GM08714 (cell line): ENCODE results near the gene SLC12A7.

Experiments
- H3K4me3 ChIP-seq: fragments of 200-500 bp; sonication (Bioruptor generic); 2 replicates; pipeline ENCODE4 v1.5.1; 2014; ENCODE audit warnings: mild to moderate bottlenecking, low read length, inconsistent platforms
- ZNF274 ChIP-seq: IDR thresholded peaks from 2 replicates; pipeline ENCODE4 v1.6.1; 2012; ENCODE audit warnings: mild to moderate bottlenecking, low read depth, low read length

SLC12A7 gene

DNA sequence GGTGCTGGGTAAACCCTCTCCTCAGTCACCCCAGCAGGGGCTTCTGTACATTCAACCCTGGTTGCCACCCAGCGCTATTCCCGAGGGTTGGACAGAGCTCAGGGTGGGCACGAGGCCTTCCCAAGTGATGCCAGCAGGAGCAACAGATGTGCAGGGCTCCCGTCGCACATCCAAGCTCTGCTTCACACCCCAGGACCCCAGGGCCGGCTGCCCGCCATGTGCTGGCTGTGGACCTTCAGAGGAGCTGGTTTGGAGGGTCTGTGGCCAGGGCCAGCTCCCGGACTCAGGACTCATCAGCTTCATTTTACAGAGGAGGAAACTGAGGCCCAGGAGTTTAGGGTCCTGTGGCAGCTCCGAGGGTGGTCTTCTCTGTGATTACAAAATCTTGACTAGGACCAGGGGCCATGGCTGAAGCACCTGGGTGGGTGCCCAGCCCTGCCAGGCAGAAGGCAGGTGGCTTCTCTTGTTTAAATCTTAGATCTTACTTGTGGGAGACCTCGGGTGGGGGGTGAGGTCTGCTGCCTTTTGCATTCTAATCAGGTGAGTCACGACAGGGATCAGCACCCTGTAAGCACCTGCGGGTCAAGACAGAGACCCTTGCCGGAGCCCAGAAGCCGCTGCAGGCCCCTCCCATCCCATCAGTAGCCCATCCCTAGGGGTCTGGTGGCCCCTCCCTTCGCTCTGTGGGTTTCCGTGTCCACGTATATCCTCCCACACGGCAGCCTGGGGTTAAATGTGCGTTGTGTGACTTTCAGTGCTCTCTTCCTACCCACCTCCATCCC is 2.1 kb upstream of the SLC12A7 start:
- no peak overlapping the region for H3K4me3 ChIP-seq
- TF ChIP-seq ZNF274, result no peak

- TF ChIP-seq ZNF274, result no peak
These were observed 1.4 kb upstream of the SLC12A7 start for GRCh38 chr5:1113332-1113690.

GRCh38 chr5:1112596-1113331 is 901 bp upstream of the SLC12A7 start:
- no peak for TF ChIP-seq ZNF274
- no peak overlapping the region for H3K4me3 ChIP-seq

More at GRCh38 chr5:1113332-1113690, 1.4 kb upstream of the SLC12A7 start:
- H3K4me3 ChIP-seq, result no peak overlapping the region

DNA sequence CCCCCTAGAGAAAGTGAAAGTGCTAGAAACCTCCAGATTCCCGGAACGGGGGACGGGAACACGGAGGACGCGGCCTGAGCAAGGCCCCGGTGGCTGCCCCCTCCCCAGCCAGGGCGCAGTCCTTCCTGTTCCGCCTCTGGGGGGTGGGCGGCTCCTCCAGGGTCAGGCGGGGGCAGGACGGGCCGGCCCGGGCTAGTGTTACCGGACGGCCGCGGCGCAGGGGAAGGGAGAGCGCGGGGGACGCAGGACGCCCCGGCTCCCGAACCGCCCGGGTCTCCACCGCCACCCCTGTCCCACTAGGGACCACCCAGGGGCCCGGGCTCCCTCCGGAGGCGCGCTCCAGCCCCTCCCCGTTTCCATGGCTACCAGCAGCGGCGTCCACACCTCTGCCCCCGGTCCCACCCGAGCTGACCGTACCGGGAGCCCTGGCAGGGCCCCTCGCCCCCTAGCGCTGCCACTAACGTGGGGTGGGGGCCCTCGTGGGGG is 579 bp downstream of the SLC12A7 start:
- no peak for TF ChIP-seq ZNF274

GRCh38 chr5:1110307-1111240 is 1.3 kb downstream of the SLC12A7 start:
- peak overlapping the region; percentile 68 for H3K4me3 ChIP-seq
- TF ChIP-seq ZNF274, result no peak

More for the DNA sequence above, 579 bp downstream of the SLC12A7 start:
- H3K4me3 ChIP-seq, result peak overlapping the region; percentile 68

DNA sequence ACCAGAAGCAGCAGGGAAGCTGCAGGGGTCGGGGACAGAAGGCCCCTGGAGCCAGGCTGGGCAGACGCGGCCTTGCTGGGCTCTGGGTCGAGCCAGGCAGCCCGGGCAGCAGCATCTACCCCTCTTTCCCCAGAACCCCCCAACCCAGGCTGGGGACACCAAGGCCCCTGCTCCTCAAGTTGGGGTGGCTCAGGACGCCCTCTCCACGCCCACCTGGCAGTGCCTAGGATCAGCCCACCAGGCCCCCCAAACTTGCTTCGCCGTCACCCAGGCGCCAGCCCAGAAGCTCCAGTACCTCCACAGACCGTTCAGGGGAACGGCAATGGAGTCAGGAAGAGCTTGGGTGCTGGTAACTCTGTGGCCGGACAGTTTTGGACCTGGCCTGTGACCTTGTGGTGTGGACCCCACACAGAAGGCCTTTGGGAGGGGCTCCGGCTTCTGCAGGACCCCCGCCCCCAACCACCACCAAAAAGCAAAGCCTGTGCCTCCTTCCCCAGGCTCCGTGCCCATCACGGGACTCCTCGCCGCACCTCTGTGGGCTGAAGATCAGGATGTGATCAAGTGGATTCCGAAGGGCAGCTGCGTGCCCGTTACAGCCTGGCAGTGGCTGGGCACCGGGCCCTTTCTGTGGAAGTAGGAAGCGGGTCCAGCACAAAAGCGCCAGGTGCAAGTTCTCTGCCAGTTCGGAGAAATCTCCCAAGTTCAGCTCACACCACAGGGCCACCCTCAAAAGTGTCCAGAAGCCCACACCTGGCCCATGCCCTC is 2.1 kb downstream of the SLC12A7 start:
- H3K4me3 ChIP-seq, result peak overlapping the region; percentile 68; the same call in 1 of the 2 replicates

DNA sequence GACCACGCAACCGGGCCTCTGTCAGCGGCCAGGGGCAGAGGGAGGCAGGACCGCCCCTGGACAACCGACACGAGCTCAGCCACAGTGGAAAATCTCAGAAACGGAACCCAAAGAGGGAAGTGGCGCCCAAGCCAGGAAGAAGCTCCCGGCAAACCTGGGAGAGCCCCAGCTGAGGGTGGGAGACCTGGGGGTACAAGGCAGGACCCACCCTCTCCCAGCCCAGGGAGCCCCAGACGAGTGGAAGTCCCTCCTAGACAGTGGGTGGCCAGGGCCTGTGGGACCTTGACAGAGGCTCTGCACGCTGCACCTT is 3.0 kb downstream of the SLC12A7 start:
- peak overlapping the region; percentile 8; the same call in 1 of the 2 replicates for H3K4me3 ChIP-seq
- no peak for TF ChIP-seq ZNF274

More for the DNA sequence above, 2.1 kb downstream of the SLC12A7 start:
- no peak for TF ChIP-seq ZNF274

DNA sequence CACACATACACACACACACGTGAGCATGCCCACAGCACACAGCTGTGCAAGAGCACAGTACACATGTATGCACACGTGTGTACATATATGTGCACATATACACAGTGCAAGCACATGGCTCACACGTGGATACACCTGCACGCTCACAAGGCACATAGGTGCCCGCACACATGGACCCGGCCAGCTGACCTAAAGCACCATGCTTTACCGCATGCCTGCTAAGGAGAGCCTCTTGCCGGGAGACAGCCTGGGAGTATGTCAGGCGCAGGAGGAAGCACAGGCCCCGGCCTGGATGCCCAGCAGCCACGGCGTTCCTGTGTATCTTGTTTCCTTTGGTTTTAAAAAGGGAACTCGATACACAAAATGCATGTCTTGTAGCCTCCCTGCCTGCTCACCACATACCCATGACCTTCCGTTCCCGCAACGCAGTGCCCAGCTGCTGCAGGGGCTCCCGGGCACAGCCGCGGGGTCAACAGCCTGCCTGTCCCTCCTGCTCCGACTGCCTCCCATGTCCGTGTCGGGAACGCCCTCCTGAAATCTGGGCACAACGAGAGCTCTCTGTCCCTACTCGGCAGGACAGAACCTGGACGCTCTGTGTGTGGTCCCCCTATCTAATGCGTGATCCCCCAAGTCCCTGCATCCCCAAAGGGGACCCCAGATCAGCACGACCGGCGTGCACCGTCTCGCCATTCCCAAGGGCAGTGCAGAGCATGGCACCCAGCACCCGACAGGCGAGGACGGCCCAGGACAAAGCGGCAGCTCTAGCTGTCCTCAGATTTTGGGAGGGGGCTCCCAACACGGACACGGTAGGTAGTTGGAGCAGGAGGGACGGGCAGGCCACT is 3.6 kb downstream of the SLC12A7 start:
- no peak for TF ChIP-seq ZNF274
- H3K4me3 ChIP-seq, result peak overlapping the region; percentile 8; the same call in 1 of the 2 replicates

DNA sequence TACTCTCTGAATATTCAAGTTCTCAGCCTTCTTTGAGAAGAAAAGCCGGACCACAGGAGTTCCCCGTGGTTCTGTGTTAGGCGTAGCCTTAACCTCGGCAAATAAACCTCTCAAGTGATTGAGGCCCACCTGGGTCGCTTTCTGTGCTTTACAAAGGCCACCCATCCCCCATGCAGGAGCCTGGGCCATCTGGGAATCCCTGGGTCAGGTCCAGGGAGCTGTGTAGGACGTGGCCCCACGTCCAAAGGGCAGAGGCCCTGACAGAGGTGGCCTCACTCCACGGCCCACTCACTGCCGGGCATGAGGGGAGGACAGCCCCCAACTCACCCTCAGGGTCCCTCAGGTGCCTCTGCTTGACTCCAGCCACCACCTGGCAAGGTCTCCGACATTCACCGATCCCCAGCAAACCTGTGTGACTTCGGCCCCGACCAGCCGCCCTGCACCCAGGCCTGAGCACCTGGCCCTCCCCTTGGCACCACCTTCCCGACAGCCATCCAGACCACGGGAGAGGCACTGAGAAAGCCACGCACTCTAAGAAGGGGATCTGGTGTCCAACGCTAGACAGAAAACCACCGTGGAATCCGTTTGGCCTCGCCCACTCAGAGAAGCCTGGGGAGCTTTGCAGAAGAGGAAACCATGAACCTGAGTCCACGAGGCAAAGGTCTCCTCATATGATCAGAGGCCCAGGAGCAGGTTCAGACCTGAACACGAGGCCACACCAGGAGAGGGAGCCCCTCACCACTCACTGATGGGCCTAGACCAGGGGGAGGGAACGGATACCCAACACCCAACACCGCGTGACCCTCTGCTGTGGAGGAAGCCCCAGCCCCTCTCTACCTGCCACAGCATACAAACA is 4.5 kb downstream of the SLC12A7 start:
- no peak overlapping the region; the same call in 1 of the 2 replicates for H3K4me3 ChIP-seq
- TF ChIP-seq ZNF274, result no peak

GRCh38 chr5:1106385-1107166 is 5.3 kb downstream of the SLC12A7 start:
- no peak overlapping the region; the same call in 1 of the 2 replicates for H3K4me3 ChIP-seq
- TF ChIP-seq ZNF274, result no peak

DNA sequence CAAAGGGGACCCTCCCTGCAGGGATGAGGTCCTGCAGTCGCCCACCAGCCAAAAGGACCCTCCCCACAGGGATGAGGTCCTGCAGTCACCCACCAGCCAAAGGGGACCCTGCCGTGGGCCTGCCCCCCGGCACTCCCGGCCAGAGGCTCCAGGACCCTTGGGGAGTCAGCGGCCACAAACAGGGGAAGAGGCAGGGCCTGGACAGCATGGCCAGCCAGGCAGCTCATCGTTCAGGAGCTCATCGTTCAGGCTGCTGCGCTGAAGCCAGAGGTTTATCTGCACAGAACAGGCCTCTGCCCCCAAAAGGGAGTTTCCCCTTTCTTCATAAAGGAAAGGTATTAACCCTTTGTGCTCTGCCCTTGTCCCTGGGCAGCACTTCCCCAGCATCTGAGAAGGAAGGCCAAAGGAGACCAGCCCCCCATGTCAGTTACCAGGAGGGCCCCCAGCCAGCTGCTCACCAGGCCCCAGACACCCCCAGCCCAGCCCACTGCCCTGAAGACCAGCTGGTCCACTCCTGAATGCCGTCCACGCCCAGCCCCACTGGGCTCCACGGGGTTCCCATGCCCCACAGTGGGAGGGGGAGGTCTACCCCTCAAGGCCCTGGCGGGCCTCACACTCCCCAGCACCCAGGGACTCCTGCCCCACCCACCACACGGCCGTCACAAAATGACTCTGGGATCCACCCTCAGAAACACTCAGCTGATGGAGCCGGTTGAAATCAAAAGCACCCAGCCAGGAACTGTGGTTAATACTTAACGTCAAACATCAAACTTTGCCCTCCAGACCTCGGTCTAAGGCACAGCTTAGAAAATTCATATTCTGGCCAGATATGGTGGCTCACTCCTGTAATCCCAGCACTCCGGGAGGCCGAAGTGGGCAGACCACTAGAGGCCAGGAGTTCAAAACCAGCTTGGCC is 6.3 kb downstream of the SLC12A7 start:
- no peak for TF ChIP-seq ZNF274
- peak overlapping the region; percentile 47; the same call in 1 of the 2 replicates for H3K4me3 ChIP-seq
